A549 (cell line): Measurements from ENCODE around the gene LHFPL5.

Experiments
- CHD2 ChIP-seq: fragments of 150-350 bp; IDR thresholded peaks from 2 replicates; pipeline ENCODE4 v1.6.1; 2014; ENCODE audit warnings: low read length; ENCODE audit not compliant: partially characterized antibody
- MYC ChIP-seq: IDR thresholded peaks from 2 replicates; pipeline ENCODE4 v1.6.1; 2012; ENCODE audit warnings: mild to moderate bottlenecking, inconsistent platforms, low read length, improper control_type of control experiment, borderline replicate concordance
- RAD21 ChIP-seq, 2 experiments: fragments of >200 bp in 1 of 2; sonication (Bioruptor Twin) in 1 of 2; formaldehyde crosslinking in 1 of 2; IDR thresholded peaks in 1 of 2; conservative IDR thresholded peaks in 1 of 2; 2 replicates in 1 of 2; 3 replicates in 1 of 2; pipeline ENCODE4 v1.6.1; 2012 to 2018; ENCODE audit warnings: inconsistent platforms in 1 of 2
- ZFP36 ChIP-seq: fragments of 450-650 bp; IDR thresholded peaks from 2 replicates; pipeline ENCODE4 v1.6.1; 2014; ENCODE audit warnings: borderline replicate concordance; ENCODE audit not compliant: partially characterized antibody
- TF ChIP-seq, protein P1 (sequence below): fragments of >200 bp; sonication (Bioruptor Twin); formaldehyde crosslinking; IDR thresholded peaks from 3 replicates; pipeline ENCODE4 v1.5.1; 2016

- TF ChIP-seq, protein P1, sequence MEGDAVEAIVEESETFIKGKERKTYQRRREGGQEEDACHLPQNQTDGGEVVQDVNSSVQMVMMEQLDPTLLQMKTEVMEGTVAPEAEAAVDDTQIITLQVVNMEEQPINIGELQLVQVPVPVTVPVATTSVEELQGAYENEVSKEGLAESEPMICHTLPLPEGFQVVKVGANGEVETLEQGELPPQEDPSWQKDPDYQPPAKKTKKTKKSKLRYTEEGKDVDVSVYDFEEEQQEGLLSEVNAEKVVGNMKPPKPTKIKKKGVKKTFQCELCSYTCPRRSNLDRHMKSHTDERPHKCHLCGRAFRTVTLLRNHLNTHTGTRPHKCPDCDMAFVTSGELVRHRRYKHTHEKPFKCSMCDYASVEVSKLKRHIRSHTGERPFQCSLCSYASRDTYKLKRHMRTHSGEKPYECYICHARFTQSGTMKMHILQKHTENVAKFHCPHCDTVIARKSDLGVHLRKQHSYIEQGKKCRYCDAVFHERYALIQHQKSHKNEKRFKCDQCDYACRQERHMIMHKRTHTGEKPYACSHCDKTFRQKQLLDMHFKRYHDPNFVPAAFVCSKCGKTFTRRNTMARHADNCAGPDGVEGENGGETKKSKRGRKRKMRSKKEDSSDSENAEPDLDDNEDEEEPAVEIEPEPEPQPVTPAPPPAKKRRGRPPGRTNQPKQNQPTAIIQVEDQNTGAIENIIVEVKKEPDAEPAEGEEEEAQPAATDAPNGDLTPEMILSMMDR: no peak
- TF ChIP-seq RAD21 (conservative IDR thresholded peaks at IDR 0.05 in 1 of 2, IDR thresholded peaks at IDR 0.05 in 1 of 2) (no peak), ZFP36 (no peak), MYC (no peak), CHD2 (no peak)
Observed at GRCh38 chr6:35808688-35809087, 3.5 kb downstream of the LHFPL5 start.
